Prostate gland (tissue), 2 donors: ENCODE measurements around the gene PPP1R2B. TPM values are rescaled to one million over a fixed set of nuclear protein-coding genes. Genes with fewer than 3 reads are reported as not detected.
"Not testable (repeated sequence)": the region's sequence is repeated elsewhere in the genome, so short reads cannot be mapped to it uniquely, and the experiment has no call there.

Source experiments
- DNase-seq: peaks from one replicate; pipeline ENCODE4 v3.0.0-alpha.2; 2019; ENCODE audit warnings: low spot score
- H3K27ac ChIP-seq, 2 donors: fragments of 200-600 bp; sonication (generic); 2 replicates each; pipeline ENCODE4 v1.5.1; 2017 to 2019
- H3K27me3 ChIP-seq: fragments of 200-600 bp; sonication (generic); replicated peaks from 2 replicates; pipeline ENCODE4 v1.5.1; 2019; ENCODE audit not compliant: insufficient read depth
- H3K36me3 ChIP-seq, 2 donors: fragments of 200-600 bp; sonication (generic); 1 replicate in 1 of 2; 2 replicates in 1 of 2; pipeline versions ENCODE4 v1.5.1 to v1.8.1; 2017 to 2019
- H3K4me1 ChIP-seq: fragments of 200-600 bp; sonication (generic); replicated peaks from 2 replicates; pipeline ENCODE4 v1.5.1; 2019
- H3K4me3 ChIP-seq, 2 donors: fragments of 200-600 bp; sonication (generic); 2 replicates each; pipeline ENCODE4 v1.5.1; 2017 to 2019
- H3K9me3 ChIP-seq: fragments of 200-600 bp; sonication (generic); 2 replicates; pipeline ENCODE4 v1.5.1; 2017
- POLR2A ChIP-seq: fragments of 450-650 bp; IDR thresholded peaks from one replicate; pipeline ENCODE4 v1.6.1; 2016; ENCODE audit warnings: antibody characterized with exemption, mild to moderate bottlenecking
- POLR2AphosphoS5 ChIP-seq: sonication (generic); formaldehyde crosslinking; IDR thresholded peaks from one replicate; pipeline ENCODE4 v1.6.1; 2017; ENCODE audit warnings: antibody characterized with exemption
- WGBS: methylation state at CpG from one replicate; pipeline ENCODE4 v1.1.5; 2018; 5-methylcytosine and 5-hydroxymethylcytosine counted together
- intact Hi-C: fragments of 100-400 bp; cut with DNase I; formaldehyde crosslinking; loops from one replicate; pipeline ENCODE4 v1.14.2; 2022
- total RNA-seq, 2 donors: library from RNA; depleted of rRNA; stranded (reverse); fragments of >200 nt; gene quantifications; one replicate each; pipeline ENCODE4 v1.1.0, GENCODE V29; 2016
- TF ChIP-seq, protein P1 (sequence below), 4 experiments: fragments of 200-600 bp in 2 of 4; fragments of 450-650 bp in 2 of 4; sonication (generic) in 2 of 4; IDR thresholded peaks; 1 replicate in 3 of 4; 2 replicates in 1 of 4; pipeline ENCODE4 v1.5.1; 2016 to 2019; ENCODE audit warnings: antibody characterized with exemption in 4 of 4, mild to moderate bottlenecking in 2 of 4, moderate library complexity in 2 of 4

The PPP1R2B gene
- total RNA-seq, 2 donors from 2014 or later, result 1.4 TPM; not detected in 1

DNA sequence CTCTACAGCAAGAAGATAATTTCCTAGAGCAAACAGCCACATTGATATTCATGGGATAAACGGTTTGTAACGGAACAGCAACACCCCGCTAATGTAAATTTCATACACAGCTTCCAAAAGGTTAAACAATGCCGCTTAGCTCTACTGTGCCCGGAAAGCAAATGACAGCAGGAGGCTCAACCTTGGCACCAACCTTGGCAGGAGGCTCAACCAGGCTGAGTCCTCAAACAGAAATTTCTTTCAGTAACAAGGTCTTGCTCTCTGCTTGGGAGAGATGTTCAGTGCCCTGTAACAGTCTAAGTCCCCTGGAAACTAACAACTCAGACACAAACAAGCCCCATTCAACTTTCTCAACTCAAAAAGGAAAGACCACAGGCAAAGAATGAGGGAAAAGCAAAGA, 11.1 kb upstream of the PPP1R2B start:
- no peaks in the 10 kb centered on the region for H3K9me3 ChIP-seq
- WGBS, result 73% methylated on average over 5 of the region's 5 CpGs
- H3K36me3 ChIP-seq, result no peaks in the 10 kb centered on the region
- intact Hi-C loops, result no loop called here
- H3K4me1 ChIP-seq, result no peaks in the 10 kb centered on the region
- H3K27me3 ChIP-seq, result no peaks in the 10 kb centered on the region
- no peak overlapping the region for H3K27ac ChIP-seq
- H3K4me3 ChIP-seq, result no peak overlapping the region
- DNase-seq, result no peak
- TF ChIP-seq, protein P1, sequence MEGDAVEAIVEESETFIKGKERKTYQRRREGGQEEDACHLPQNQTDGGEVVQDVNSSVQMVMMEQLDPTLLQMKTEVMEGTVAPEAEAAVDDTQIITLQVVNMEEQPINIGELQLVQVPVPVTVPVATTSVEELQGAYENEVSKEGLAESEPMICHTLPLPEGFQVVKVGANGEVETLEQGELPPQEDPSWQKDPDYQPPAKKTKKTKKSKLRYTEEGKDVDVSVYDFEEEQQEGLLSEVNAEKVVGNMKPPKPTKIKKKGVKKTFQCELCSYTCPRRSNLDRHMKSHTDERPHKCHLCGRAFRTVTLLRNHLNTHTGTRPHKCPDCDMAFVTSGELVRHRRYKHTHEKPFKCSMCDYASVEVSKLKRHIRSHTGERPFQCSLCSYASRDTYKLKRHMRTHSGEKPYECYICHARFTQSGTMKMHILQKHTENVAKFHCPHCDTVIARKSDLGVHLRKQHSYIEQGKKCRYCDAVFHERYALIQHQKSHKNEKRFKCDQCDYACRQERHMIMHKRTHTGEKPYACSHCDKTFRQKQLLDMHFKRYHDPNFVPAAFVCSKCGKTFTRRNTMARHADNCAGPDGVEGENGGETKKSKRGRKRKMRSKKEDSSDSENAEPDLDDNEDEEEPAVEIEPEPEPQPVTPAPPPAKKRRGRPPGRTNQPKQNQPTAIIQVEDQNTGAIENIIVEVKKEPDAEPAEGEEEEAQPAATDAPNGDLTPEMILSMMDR (IDR thresholded peaks at IDR 0.05), result no peak
- no peak for TF ChIP-seq POLR2AphosphoS5
- no peak for TF ChIP-seq POLR2A

DNA sequence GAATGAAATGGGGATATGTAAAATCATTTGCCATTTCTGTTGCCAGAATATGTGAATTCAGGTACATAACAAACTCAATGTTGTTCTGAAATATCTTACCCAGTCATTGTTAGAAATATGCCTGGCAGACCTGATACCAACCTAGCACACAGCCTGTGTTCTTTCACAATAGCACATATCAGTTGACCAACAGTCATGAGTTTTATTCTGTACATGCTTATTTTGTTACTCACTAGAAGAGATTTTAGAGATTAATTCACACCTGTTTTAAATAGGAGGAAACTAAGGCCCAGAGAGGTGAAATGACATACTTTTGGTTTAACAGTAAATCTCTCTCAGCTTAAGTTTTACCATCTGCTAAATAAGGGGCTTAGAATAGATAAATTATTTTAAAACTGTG, 8.4 kb upstream of the PPP1R2B start:
- intact Hi-C loops, result no loop called here
- no peak for TF ChIP-seq POLR2AphosphoS5
- no peak for TF ChIP-seq POLR2A
- TF ChIP-seq, protein P1 (IDR thresholded peaks at IDR 0.05), result no peak

DNA sequence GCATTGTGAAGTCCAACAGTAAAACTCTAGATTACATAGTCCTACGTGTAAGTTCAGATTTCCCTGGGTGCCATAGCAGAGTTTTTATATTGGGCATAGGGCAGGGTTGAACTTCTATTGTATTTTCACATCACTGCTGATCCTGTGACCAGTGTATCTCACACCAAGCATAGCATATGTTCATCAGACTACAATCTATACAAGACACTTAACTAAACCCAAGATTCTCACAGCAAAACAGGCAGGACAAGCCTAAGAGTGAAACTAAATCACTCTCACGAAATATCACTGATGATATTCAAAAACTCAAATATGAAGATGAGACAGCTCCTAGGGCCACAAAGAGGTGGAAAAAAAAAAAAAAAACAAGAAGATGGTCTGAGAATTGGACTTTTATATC, 3.2 kb upstream of the PPP1R2B start:
- H3K4me3 ChIP-seq, result no peak overlapping the region
- H3K9me3 ChIP-seq, result no peaks in the 10 kb centered on the region
- H3K36me3 ChIP-seq, result no peaks in the 10 kb centered on the region
- intact Hi-C loops, result no loop called here
- TF ChIP-seq POLR2AphosphoS5 (no peak), POLR2A (no peak)
- TF ChIP-seq, protein P1 (IDR thresholded peaks at IDR 0.05), result no peak
- no peaks in the 10 kb centered on the region for H3K4me1 ChIP-seq
- no peak for DNase-seq
- no peak overlapping the region for H3K27ac ChIP-seq
- no peaks in the 10 kb centered on the region for H3K27me3 ChIP-seq
- WGBS, result 59% methylated on average over 2 of the region's 2 CpGs

More for the DNA sequence above, 8.4 kb upstream of the PPP1R2B start:
- Histone ChIP-seq H3K27ac (no peak overlapping the region), H3K9me3 (no peaks in the 10 kb centered on the region), H3K36me3 (no peaks in the 10 kb centered on the region), H3K4me1 (no peaks in the 10 kb centered on the region), H3K27me3 (no peaks in the 10 kb centered on the region), H3K4me3 (no peak overlapping the region)
- no peak for DNase-seq

DNA sequence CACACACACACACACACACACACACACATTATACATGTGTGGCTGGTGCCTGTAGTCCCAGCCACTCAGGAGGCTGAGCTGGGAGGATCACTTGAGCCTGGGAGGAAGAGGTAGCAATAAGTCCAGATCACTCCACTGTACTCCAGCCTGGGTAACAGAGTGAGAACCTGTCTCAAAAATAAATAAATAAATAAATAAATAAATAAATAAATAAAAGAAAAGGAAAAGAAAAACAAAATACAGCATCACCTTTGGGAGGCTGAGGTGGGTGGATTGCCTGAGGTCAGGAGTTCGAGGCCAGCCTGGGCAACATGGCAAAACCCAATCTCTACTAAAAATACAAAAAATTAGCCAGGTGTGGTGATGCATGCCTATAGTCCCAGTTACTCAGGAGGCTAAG, 1.6 kb upstream of the PPP1R2B start:
- intact Hi-C loops, H3K27ac ChIP-seq, DNase-seq, H3K4me3 ChIP-seq, H3K36me3 ChIP-seq, H3K27me3 ChIP-seq, H3K4me1 ChIP-seq, H3K9me3 ChIP-seq: not testable (repeated sequence)
- 100% methylated on average over 1 of the region's 1 CpG for WGBS

DNA sequence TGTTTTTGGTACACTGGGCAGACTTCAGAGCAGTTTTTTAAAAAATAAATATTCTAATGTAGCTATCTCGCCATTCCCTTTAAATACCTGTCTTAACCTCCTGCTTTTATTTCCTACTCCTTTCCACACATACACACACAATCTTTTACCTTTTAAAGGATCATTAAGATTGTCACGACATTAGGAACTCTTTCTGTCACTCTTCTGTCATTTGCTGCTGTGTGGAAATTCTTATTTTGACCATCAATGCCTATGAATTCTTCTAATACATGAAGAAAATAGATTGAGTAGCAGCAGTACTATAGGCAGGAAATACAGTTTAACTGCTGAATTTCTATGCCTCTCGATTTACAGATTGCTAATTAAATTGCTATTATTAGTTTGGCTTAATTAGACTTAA, 1.8 kb downstream of the PPP1R2B start:
- TF ChIP-seq, protein P1 (IDR thresholded peaks at IDR 0.05), result no peak
- TF ChIP-seq POLR2AphosphoS5 (no peak), POLR2A (no peak)
- intact Hi-C loops, result no loop called here
- Histone ChIP-seq H3K4me1 (no peaks in the 10 kb centered on the region), H3K27ac (no peak overlapping the region), H3K9me3 (no peaks in the 10 kb centered on the region), H3K4me3 (no peak overlapping the region), H3K27me3 (no peaks in the 10 kb centered on the region), H3K36me3 (no peaks in the 10 kb centered on the region)
- 70% methylated on average over 3 of the region's 3 CpGs for WGBS
- no peak for DNase-seq

DNA sequence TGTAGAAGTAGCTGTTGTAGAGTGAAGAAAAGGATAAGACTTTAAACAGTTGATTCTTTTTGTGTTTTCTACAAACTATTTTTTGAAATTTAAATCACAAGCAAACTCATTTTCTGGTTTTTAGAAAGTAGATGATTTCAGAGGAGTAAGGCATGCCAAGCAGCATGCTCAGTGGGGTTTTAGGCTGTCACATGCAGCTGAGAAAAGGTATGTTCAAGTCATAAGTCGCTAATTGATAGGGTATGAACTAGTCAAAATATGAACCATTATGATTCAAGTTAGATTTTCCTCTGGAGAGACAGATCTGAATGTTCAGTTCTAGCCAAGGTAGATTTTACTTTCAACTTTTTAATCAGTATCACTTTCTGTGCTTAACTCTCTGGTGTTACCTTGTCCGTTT, 3.0 kb downstream of the PPP1R2B start:
- H3K4me3 ChIP-seq, DNase-seq, H3K9me3 ChIP-seq, H3K27me3 ChIP-seq, intact Hi-C loops, H3K36me3 ChIP-seq, H3K4me1 ChIP-seq, H3K27ac ChIP-seq: not testable (repeated sequence)
- 86% methylated on average over 2 of the region's 2 CpGs for WGBS
